K562 (cell line): Measurements from ENCODE around the gene ARHGAP32. TPM values are rescaled to one million over a fixed set of nuclear protein-coding genes. Genes with fewer than 3 reads are reported as not detected.

Source experiments
- ATAC-seq: fragments of 200-7000 bp; cut with Tn5 transposase; 3 replicates; pipeline ENCODE4 v1.9.1; 2020; ENCODE audit warnings: moderate library complexity
- BruUV-seq: library from RNA; stranded (reverse); fragments of 400-500 nt; replicated peaks from 2 replicates; lab custom pipeline; 2021; lab: Mats Ljungman, UMichigan
- CTCF ChIA-PET: fragments of 300-600 bp; formaldehyde crosslinking; extraction: SDS; loops from one replicate; lab custom pipeline; 2021; ENCODE audit warnings: low intra/inter-chr PET ratio; lab: Yijun Ruan, JAX
- POLR2A ChIA-PET: fragments of 300-600, 350-650 bp; sonication (Branson Sonifier 250); formaldehyde crosslinking; extraction: SDS; loops from one replicate; lab custom pipeline; 2021; ENCODE audit warnings: antibody characterized with exemption, inconsistent platforms; lab: Yijun Ruan, JAX
- DNase-seq, 4 experiments: peaks; one replicate each; pipeline versions ENCODE4 v3.0.0 to v3.0.0-alpha.2; 2011 to 2018; ENCODE audit warnings: low spot score in 3 of 4, mixed read lengths in 3 of 4; ENCODE audit errors: extremely low read depth in 1 of 4
- FAIRE-seq: peaks from 2 replicates; lab custom pipeline; 2011; peaks lifted over from hg19 to GRCh38; lab: Jason Lieb, UNC
- H2AFZ ChIP-seq: 2 replicates; pipeline ENCODE4 v1.6.0; 2011; ENCODE audit warnings: low read depth, low read length, control low read depth, inconsistent platforms
- H3K27ac ChIP-seq: fragments of 200-600 bp; 3 replicates; pipeline ENCODE4 v1.8.0; 2011; ENCODE audit warnings: low read depth, mild to moderate bottlenecking, control low read depth, inconsistent platforms, low read length, moderate library complexity, mixed read lengths; ENCODE audit errors: extremely low read depth
- H3K27me3 ChIP-seq, 2 experiments: fragments of 300-600 bp in 1 of 2; 2 replicates in 1 of 2; 3 replicates in 1 of 2; pipeline versions ENCODE4 v1.6.0 to v1.8.0; 2011; ENCODE audit warnings: inconsistent platforms in 2 of 2, low read length in 2 of 2, mild to moderate bottlenecking in 1 of 2, mixed read lengths in 1 of 2, moderate library complexity in 1 of 2; ENCODE audit not compliant: control insufficient read depth in 2 of 2, insufficient read depth in 2 of 2
- H3K36me3 ChIP-seq: fragments of 300-600 bp; 3 replicates; pipeline ENCODE4 v1.8.0; 2011; ENCODE audit warnings: mild to moderate bottlenecking, low read length, inconsistent platforms; ENCODE audit not compliant: control insufficient read depth, insufficient read depth
- H3K4me1 ChIP-seq, 2 experiments: fragments of 200-600 bp in 1 of 2; replicated peaks in 1 of 2; 2 replicates in 1 of 2; 3 replicates in 1 of 2; pipeline versions ENCODE4 v1.5.1 to v1.8.0; 2011; ENCODE audit warnings: inconsistent platforms in 2 of 2, low read length in 2 of 2, mild to moderate bottlenecking in 1 of 2, mixed read lengths in 1 of 2, moderate library complexity in 1 of 2; ENCODE audit not compliant: control insufficient read depth in 2 of 2, insufficient read depth in 2 of 2
- H3K4me2 ChIP-seq: 2 replicates; pipeline ENCODE4 v1.6.1; 2011; ENCODE audit warnings: low read length, control low read depth, inconsistent platforms, mixed read lengths; ENCODE audit not compliant: insufficient read depth
- H3K4me3 ChIP-seq: fragments of 200-600 bp; sonication (generic), shearing (Covaris generic); 2 replicates; pipeline ENCODE4 v1.5.1; 2016; ENCODE audit warnings: control low read depth, inconsistent platforms
- H3K79me2 ChIP-seq: fragments of 200-600 bp; 3 replicates; pipeline ENCODE4 v1.8.0; 2011; ENCODE audit warnings: low read length, inconsistent platforms; ENCODE audit not compliant: control insufficient read depth, insufficient read depth
- H3K9ac ChIP-seq, 2 experiments: 2 replicates each; pipeline versions ENCODE4 v1.6.0 to v1.6.1; 2011; ENCODE audit warnings: low read depth in 2 of 2, low read length in 2 of 2, control low read depth in 1 of 2, inconsistent platforms in 1 of 2, mild to moderate bottlenecking in 1 of 2, mixed read lengths in 1 of 2; ENCODE audit not compliant: insufficient read depth in 1 of 2
- H3K9me1 ChIP-seq: one replicate; pipeline ENCODE4 v1.6.0; 2011; ENCODE audit warnings: inconsistent platforms, mild to moderate bottlenecking, low read length, moderate library complexity; ENCODE audit not compliant: control insufficient read depth, insufficient read depth
- H3K9me3 ChIP-seq: replicated peaks from 2 replicates; pipeline ENCODE4 v1.5.1; 2011; ENCODE audit warnings: low read depth, low read length, inconsistent platforms; ENCODE audit not compliant: control insufficient read depth, insufficient read depth
- H4K20me1 ChIP-seq: replicated peaks from 2 replicates; pipeline ENCODE4 v1.6.1; 2011; ENCODE audit warnings: low read length, inconsistent platforms, mixed read lengths; ENCODE audit not compliant: control insufficient read depth, insufficient read depth
- CBFB ChIP-seq: sonication (generic); formaldehyde crosslinking; IDR thresholded peaks from 2 replicates; pipeline ENCODE4 v1.4.0; 2020; ENCODE audit warnings: mild to moderate bottlenecking, missing genetic modification reagents
- CHD7 ChIP-seq: fragments of 200-600 bp; sonication (generic); IDR thresholded peaks from one replicate; pipeline ENCODE4 v1.6.1; 2012; ENCODE audit warnings: mild to moderate bottlenecking, low read depth, low read length, inconsistent platforms
- GATAD2A ChIP-seq: fragments of 450-650 bp; IDR thresholded peaks from 2 replicates; pipeline ENCODE4 v1.6.1; 2017
- NFIC ChIP-seq: fragments of 450-650 bp; IDR thresholded peaks from 2 replicates; pipeline ENCODE4 v1.6.1; 2017; ENCODE audit warnings: mild to moderate bottlenecking, inconsistent platforms
- PHTF2 ChIP-seq: fragments of 250-450 bp; sonication (Bioruptor Pico); IDR thresholded peaks from 2 replicates; pipeline ENCODE4 v1.5.0; 2021; ENCODE audit warnings: mild to moderate bottlenecking
- POLR2G ChIP-seq: fragments of 200-400 bp; formaldehyde crosslinking; IDR thresholded peaks from 2 replicates; pipeline ENCODE4 v1.6.1; 2017; ENCODE audit warnings: low read depth, mild to moderate bottlenecking, antibody characterized with exemption, low read length, moderate library complexity
- RB1 ChIP-seq: fragments of 450-650 bp; IDR thresholded peaks from 2 replicates; pipeline ENCODE4 v1.6.1; 2017; ENCODE audit warnings: low read depth, mild to moderate bottlenecking
- RHOXF2B ChIP-seq: fragments of 250-450 bp; sonication (Bioruptor Pico); conservative IDR thresholded peaks from 2 replicates; pipeline ENCODE4 v1.5.1; 2021
- SAFB ChIP-seq: fragments of 200-400 bp; formaldehyde crosslinking; IDR thresholded peaks from 2 replicates; pipeline ENCODE4 v1.6.1; 2017; ENCODE audit warnings: low read depth, low read length, borderline replicate concordance
- TRIM24 ChIP-seq, 2 experiments: fragments of 450-650 bp; IDR thresholded peaks; 2 replicates each; pipeline ENCODE4 v1.6.1; 2016
- ZNF639 ChIP-seq, 2 experiments: fragments of 200-800 bp in 1 of 2; sonication (Bioruptor generic) in 1 of 2; sonication (generic) in 1 of 2; formaldehyde crosslinking in 1 of 2; IDR thresholded peaks in 1 of 2; conservative IDR thresholded peaks in 1 of 2; 2 replicates each; pipeline versions ENCODE4 v1.5.0 to v1.6.1; 2016 to 2020; ENCODE audit warnings: missing compliant biosample characterization in 1 of 2, missing genetic modification characterization in 1 of 2, missing genetic modification reagents in 1 of 2
- ZNF785 ChIP-seq: fragments of 250-450 bp; sonication (Bioruptor Pico); IDR thresholded peaks from 2 replicates; pipeline ENCODE4 v1.4.0; 2020; ENCODE audit warnings: mild to moderate bottlenecking
- WGBS: fragments of 100-300 bp; shearing (Covaris generic); methylation state at CpG from one replicate; pipeline ENCODE4 v1.1.6; 2016; ENCODE audit warnings: low coverage, mixed read lengths; ENCODE audit not compliant: insufficient coverage; ENCODE audit errors: missing lambda C conversion rate; 5-methylcytosine and 5-hydroxymethylcytosine counted together
- in situ Hi-C: fragments of 300-500 bp; cut with MboI; formaldehyde crosslinking; loops from 4 replicates; pipeline ENCODE4 v1.15.0; 2018; ENCODE audit warnings: inconsistent platforms, mixed read lengths
- intact Hi-C: fragments of 100-400 bp; cut with micrococcal nuclease; formaldehyde crosslinking; loops from 2 replicates; pipeline ENCODE4 v1.14.2; 2022
- polyA plus RNA-seq, 8 experiments: library from polyadenylated mRNA; depleted of rRNA in 4 of 8; stranded (reverse) in 5 of 8; unstranded in 3 of 8; fragments of >200 nt; fragmentation: Nextera tagmentation in 2 of 8; fragmentation: Illumina TruSeq in 1 of 8; extraction: Ambion mirVana in 2 of 8; extraction: Trizol in 1 of 8; gene quantifications; 2 replicates each; pipeline versions ENCODE4 v1.2.1 to v1.2.3, GENCODE V29; 2011 to 2014; ENCODE audit warnings: inconsistent platforms in 1 of 8, missing spikeins in 1 of 8
- total RNA-seq, 7 experiments: library from RNA; depleted of rRNA in 6 of 7; stranded (reverse); fragments of >200 nt in 6 of 7; fragmentation: Illumina TruSeq in 2 of 7; extraction: Trizol in 2 of 7; gene quantifications; 2 replicates each; pipeline versions ENCODE4 v1.2.1 to v1.2.3, GENCODE V29; 2011 to 2021; ENCODE audit warnings: low replicate concordance in 1 of 7

The ARHGAP32 gene
- total and polyA plus RNA-seq, 9 of the 15 experiments (the other 6 are each of a cell fraction or from before 2014, with no cell fraction given) = 0.18 TPM; not detected in 8

- CTCF ChIA-PET = no interaction called here
- no peak overlapping the region for H3K4me2 ChIP-seq
- TF ChIP-seq NFIC (no peak), ZNF785 (CRISPR knock-in tag) (no peak), ZNF639 (CRISPR knock-in tag; conservative IDR thresholded peaks at IDR 0.05 in 1 of 2, IDR thresholded peaks at IDR 0.05 in 1 of 2) (no peak), GATAD2A (no peak), PHTF2 (CRISPR knock-in tag) (no peak), CBFB (CRISPR knock-in tag) (no peak), RB1 (no peak), CHD7 (no peak), TRIM24 (IDR thresholded peaks at IDR 0.05) (no peak), RHOXF2B (CRISPR knock-in tag) (no peak), POLR2G (no peak), SAFB (no peak)
Observed at GRCh38 chr11:129090056-129090455, 102.1 kb downstream of the ARHGAP32 start.

More at GRCh38 chr11:129090056-129090455, 102.1 kb downstream of the ARHGAP32 start:
- Histone ChIP-seq H3K36me3 (no peaks in the 10 kb centered on the region), H3K79me2 (no peaks in the 10 kb centered on the region), H3K9me3 (no peaks in the 10 kb centered on the region), H2AFZ (no peak overlapping the region), H3K9me1 (no peaks in the 10 kb centered on the region), H3K27me3 (no peaks in the 10 kb centered on the region), H3K4me3 (no peak overlapping the region), H3K4me1 (no peaks in the 10 kb centered on the region), H3K9ac (no peak overlapping the region), H3K27ac (no peak overlapping the region), H4K20me1 (no peaks in the 10 kb centered on the region)
- DNase-seq = no peak
- 0% methylated on average over 1 of the region's 1 CpG for WGBS
- intact Hi-C loops = no loop called here
- no peak for ATAC-seq
- no TSS peak for BruUV-seq
- POLR2A ChIA-PET = no interaction called here
- in situ Hi-C loops = no loop called here
- FAIRE-seq = no peak
